HG02678 (cell line): ENCODE measurements around the gene PROSER2.

ENCODE experiments used
- ATAC-seq: cut with Tn5 transposase; IDR thresholded peaks from one replicate; pipeline ENCODE4 v1.9.1; 2021; ENCODE audit warnings: mild to moderate bottlenecking, moderate library complexity; ENCODE audit not compliant: unreplicated experiment

Gene PROSER2

DNA sequence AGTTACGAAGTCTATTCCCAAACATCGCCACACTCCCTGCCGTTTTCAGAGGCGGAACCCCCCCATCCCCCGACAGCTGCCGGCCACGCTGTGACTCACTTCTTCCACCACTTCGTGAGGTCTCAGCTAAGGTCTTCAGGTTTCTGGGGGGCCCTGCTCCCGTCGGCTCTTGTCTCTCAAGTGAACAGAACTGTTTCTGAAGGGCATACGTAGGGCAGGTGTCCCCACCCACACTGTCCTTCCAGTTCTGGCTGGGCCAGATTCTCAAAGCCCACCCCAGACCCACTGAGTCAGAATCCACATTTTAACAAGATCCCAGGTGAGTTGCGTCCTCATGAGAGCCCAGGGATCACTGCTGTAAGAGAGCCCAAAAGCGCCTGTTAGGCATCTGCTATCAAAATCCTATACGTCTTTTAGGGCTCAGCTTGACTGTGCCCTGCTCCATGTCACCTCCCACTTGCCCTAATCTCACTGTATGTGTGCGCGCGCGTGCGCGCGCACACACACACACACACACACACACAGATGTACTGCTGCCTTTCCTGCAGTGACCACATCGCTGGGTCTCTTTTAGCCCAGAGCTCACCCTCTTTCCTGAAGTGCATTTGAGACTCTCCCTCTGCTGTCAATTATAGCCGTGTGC lies 78.8 kb downstream of the PROSER2 start:
- ATAC-seq: no peak

DNA sequence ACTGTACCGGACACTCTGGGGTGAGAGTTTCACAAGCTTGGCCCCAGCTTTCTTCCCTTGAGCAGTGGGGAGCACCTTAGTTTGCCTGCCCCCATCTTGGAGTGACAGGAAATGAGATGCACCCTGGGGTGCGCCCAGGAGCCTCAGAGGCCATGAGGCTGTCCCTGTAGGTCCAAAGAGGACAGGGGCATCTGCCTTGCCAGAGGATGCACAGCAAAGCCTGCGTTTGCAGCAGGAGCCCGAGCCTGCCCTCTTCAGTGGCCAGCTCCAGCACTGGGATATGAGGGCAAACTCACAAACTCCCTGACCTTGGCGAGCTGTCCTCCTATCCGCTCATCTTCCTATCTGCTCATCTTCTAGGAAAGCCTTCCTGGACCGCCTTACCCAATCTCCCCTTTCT lies 79.5 kb downstream of the PROSER2 start:
- no peak for ATAC-seq

DNA sequence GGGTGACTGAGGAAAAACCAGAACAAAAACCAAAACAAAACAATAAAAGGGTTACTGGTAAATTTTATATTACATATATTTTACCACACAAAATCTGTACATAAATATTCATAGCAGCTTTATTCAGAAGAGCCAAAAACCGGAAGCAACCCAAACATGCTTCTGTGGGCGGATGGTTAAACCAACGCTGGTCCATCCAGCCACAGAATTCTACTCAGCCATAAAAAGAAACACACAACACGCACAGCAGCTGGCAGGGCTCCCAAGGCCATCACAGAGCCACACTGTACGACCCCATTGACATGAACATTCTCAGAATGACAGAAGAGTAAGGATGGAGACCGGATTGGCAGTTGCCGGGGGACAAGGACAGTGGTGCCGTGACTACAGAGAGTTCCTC lies 83.6 kb downstream of the PROSER2 start:
- no peak for ATAC-seq

DNA sequence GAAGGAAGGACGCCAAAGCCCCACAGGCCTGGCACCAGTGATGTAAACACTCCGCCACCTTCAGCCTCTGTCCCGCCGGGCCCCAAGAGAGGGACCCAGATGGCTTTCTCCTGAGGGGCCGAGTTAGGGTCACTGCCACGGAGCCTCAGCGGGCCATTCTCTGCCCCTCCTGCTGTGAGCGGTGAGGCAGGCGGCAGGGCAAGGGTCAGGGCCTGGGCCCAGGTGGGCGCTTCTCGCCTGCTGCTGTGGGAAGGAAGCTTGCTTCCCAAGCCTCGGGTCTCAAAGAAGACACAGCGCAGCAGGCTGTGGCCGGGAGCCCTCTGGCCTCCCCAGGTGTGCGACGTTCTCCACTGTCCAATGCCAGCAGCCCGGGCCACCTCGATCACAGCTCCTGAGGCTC lies 84.8 kb downstream of the PROSER2 start:
- no peak for ATAC-seq

DNA sequence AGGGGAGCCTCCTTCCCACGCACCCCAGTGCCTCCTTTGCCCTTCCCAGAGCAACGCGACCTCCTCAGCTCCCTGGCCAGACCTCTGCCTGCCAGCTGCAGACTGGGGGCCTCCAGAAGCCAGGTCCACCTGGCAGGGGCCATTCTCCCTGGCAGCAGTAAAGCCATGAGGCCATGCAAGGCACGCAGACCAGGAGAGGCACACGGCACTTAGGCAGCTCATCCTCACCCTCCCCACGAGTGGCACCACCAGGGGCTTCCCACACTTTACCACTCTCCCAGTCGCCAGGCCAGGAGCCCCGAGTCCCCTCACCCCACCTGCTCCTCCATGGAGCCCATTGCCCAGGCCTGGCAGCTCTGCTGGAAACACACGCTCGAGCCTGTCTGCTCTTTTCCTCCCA lies 85.4 kb downstream of the PROSER2 start:
- ATAC-seq: no peak

DNA sequence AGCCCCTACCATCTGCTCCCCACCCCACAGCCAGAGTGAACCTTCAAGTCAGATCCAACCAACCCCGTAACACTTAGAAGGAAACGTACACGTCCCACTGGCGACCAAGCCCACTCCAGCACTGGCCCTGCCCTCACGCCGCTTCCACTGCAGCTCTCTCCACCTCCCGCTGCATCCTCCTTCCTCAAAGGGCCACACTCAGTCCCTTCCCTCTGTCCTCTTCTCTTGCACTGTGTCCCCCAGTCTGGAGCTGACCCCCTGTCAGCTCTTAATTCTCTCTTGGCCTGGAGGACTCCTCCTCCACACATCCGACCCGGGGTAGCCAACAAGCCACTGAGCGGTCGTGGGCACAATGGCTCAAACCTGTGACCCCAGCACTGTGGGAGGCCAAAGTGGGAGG lies 85.8 kb downstream of the PROSER2 start:
- ATAC-seq: no peak

DNA sequence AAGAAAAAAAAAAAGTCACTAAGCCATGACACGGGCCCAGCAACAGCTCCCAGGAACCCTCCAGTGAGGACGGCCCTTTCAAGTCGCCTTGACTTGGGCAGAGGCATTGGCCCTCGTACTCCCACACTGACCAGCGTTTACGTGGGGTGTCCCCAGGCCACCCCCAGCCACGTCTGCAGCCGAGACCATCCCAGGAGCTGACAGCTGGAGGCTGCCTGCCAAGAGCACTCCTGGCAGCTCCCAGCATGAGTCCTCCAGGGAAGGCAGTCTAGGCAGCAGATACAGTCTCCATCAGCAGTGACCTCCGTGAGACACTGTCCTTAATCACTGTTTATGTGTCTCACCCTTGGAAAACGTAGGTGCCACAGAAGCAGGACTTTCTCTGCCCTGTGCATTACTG lies 86.5 kb downstream of the PROSER2 start:
- ATAC-seq: no peak

DNA sequence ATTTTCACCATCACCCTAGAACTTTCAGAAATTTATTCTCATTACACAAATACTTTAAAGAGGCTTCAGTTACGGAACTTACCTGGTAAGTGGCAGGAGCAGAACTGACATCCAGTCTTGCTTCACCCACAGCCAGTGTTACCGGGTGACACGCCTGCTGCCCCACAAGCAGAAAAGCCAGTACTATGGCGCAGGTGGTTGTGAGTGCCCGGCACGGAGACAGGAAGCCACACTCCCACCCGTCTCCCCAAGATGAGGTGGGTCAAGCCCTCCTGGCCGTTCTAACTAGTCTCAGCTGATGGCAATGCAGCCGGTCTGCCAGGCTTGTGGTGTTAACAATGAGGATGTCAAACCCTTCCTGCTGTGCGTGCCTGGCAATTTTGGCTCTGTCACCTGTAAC lies 86.9 kb downstream of the PROSER2 start:
- no peak for ATAC-seq

DNA sequence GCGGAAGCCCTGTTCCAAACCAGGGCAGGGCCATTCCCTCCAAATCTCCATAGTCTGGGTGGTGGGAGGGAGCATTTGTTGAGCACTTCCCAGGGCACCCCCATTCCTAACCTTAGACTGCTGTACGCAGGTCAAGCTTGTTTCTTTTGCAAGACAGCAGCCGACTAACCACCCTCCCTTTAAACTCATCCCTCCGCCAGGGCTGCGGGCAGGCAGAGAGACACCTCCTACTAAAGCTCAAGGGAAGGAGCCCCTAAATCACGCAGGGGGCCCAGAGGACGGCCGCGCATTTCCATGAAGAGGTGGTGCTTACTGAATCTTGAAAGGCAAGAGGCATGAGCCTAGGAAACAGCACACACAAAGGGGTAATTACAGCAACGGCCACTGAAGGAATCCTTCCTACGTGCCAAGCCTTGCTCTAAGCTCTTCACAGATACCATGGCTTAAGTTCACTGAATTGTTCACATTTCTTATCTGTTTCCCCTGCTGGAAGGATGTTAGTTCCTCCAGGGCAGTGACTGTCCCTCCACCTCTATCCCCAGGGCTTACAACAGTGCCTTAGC lies 90.0 kb downstream of the PROSER2 start:
- no peak for ATAC-seq

DNA sequence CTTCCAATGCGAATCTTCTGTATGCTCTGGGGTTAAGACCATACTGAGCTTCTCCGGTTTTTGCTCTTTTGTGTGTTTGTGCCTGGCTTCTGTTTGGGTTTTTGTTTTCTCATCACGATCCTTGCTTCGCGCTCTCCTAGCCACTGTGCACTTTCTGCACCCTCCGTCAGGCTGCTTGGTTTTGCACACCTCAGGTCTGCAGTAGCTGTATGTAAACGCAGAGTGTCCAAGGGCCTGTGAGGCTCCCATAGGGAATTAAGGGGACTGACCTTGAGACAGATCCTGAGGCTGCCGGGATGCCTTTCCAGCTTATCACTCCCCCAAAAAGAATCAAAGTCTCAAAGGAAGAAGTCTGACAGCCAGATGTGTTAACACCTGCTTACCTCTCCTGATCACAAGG lies 95.2 kb downstream of the PROSER2 start:
- no peak for ATAC-seq

DNA sequence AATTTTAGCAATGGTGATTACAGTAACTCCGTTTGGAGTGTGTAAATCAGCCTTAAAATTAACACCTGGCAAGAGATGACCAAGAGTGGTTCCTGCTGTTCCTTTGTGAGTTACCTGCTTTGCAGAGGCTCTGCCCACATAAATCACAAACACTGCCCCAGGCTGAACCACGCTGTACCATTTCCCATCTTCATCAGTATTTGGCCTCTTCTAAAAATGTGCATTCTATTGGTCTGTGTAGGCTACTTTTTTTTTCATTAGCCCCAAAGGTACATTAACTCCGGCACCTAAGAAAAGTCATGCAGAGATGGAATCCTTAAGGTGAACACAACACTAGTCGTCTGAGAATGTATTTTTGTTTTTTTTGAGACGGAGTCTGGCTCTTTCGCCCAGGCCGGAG lies 96.1 kb downstream of the PROSER2 start:
- ATAC-seq: no peak
